ENCODE results near the gene OBSCN.

Gene OBSCN

GRCh38 chr1:228291906-228292608 is 84.2 kb downstream of the OBSCN start:
- no peak for DNase-seq

DNA sequence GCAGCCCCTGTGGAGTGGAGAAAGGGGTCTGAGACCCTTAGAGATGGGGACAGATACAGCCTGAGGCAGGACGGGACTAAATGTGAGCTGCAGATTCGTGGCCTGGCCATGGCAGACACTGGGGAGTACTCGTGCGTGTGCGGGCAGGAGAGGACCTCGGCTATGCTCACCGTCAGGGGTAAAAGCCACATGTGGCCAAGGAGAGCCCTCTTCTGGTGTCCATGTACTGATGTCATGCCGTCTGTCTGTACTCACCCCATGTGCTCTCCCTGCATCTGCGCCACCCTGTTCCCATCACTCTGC is 84.7 kb downstream of the OBSCN start:
- DNase-seq: no peak

DNA sequence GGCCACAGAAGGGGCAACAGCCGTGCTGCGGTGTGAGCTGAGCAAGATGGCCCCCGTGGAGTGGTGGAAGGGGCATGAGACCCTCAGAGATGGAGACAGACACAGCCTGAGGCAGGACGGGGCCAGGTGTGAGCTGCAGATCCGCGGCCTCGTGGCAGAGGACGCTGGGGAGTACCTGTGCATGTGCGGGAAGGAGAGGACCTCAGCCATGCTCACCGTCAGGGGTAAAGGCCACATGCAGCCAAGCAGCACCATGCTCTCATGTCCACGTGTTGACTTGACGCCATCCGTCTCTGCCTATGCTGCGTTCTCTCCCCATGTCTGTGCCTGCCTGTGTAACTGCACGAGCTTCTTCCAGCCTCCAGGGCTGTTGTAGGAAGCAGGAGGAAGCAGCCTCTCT is 85.5 kb downstream of the OBSCN start:
- DNase-seq: no peak

GRCh38 chr1:228293816-228294500 is 86.1 kb downstream of the OBSCN start:
- no peak for DNase-seq

- DNase-seq: no peak
These were observed 86.9 kb downstream of the OBSCN start for GRCh38 chr1:228294717-228295116.

DNA sequence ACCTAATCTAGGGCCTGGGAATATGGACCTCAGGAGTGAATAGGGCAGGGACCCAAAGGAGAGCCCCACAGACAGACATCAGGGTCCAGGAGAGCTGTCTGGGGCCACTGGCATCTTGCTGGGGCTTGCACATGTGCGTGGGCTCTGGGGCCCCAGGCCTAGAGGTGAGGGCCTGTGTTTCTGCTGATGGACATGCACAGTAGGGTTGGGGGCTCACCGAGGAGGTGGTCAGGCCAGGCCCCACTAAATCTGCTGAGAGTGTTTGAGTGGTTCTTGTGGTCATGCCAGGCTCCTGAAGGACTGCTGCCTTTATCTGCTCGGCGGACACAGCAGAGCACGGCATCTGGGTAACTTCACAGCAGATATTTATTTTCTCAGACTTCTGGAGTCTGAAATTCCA is 87.4 kb downstream of the OBSCN start:
- DNase-seq: no peak

DNA sequence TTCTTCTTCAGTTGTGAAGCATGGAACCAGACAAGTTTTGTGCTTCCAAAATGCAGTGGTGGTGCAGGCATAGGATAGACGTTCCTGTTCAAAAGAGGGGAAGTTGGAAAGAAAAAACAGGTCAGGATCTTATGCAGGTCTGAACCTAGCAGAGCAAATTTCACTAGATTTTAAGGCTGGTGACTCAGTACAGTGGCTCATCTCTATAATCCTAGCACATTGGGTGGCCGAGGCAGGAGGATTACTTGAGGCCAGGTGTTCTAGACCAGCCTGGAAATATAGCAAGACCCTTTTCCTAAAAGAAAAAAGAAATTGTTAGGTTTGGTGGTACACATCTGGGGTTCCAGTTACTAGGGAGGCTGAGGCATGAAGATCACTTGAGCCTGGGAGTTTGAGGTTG is 88.1 kb downstream of the OBSCN start:
- no peak for DNase-seq

GRCh38 chr1:228297242-228297641 is 89.4 kb downstream of the OBSCN start:
- DNase-seq: no peak

GRCh38 chr1:228297822-228298221 is 90.0 kb downstream of the OBSCN start:
- DNase-seq: no peak

DNA sequence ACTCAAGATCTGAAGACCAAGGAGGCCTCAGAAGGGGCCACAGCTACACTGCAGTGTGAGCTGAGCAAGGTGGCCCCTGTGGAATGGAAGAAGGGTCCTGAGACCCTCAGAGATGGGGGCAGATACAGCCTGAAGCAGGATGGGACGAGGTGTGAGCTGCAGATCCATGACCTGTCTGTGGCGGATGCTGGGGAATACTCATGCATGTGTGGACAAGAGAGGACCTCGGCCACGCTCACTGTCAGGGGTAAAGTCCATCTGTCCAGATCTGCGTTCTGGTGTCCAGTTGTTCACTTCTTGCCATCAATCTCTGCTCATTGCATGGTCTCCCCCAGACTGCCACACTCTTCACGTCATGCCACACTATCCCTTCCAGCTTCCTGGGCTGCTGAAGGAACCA is 90.6 kb downstream of the OBSCN start:
- no peak for DNase-seq

DNA sequence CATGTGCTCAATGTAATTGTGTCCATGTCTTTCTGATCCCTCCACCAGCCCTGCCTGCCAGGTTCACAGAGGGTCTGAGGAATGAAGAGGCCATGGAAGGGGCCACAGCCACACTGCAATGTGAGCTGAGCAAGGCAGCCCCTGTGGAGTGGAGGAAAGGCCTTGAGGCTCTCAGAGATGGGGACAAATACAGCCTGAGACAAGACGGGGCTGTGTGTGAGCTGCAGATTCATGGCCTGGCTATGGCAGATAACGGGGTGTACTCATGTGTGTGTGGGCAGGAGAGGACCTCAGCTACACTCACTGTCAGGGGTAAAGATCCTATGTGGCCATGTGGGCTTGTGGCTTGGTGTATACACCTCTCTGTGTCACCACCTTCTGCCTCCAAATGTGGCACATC is 91.4 kb downstream of the OBSCN start:
- no peak for DNase-seq

DNA sequence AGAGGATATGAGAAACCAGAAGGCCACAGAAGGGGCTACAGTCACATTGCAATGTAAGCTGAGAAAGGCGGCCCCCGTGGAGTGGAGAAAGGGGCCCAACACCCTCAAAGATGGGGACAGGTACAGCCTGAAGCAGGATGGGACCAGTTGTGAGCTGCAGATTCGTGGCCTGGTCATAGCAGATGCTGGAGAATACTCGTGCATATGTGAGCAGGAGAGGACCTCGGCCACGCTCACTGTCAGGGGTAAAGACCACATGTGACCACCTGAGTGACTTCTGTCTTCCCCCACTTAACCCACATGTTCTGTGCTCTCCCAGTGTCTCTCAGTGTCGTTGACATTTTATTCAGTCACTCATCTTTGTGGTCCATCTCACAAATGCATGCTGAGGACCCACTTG is 92.1 kb downstream of the OBSCN start:
- DNase-seq: no peak

DNA sequence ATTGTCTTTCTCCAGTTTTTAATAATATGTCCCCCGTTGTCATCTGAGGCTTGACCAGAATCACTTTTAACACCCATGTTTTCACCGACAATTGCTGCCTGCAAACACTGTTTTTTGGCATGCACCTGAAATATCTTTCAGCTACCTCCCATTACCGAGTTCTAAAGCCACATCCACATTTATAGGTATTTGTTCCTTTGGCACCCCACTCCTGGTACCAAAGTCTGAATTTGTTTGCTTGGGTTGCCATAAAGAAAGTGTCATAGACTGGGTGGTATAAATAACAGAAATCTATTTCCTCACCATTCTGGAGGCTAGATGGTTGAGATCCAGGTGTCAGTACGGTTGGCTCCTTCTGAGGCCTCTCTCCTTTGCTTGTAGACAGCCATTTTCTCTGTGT is 94.2 kb downstream of the OBSCN start:
- no peak for DNase-seq

DNA sequence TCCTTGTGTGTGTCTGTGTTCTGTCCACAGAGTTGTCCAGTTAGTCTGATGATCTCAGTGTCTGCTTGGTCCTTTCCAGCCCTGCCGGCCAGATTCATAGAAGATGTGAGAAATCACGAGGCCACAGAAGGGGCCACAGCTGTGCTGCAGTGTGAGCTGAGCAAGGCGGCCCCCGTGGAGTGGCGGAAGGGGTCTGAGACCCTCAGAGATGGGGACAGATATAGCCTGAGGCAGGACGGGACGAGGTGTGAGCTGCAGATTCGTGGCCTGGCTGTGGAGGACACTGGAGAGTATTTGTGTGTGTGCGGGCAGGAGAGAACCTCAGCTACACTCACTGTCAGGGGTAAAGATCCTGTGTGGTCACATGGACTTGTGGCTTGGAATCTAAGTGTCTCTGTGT is 95.8 kb downstream of the OBSCN start:
- DNase-seq: no peak

DNA sequence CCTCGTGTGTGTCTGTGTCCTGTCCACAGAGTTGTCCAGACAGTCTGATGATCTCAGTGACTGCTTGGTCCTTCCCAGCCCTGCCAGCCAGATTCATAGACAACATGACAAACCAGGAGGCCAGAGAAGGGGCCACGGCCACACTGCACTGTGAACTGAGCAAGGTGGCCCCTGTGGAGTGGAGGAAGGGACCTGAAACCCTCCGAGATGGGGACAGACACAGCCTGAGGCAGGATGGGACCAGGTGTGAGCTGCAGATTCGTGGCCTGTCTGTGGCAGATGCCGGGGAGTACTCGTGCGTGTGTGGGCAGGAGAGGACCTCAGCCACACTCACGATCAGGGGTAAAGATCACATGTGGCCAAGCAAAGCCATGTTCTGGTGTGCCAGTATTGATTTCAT is 96.4 kb downstream of the OBSCN start:
- DNase-seq: no peak

- DNase-seq: no peak
These were observed 97.0 kb downstream of the OBSCN start for GRCh38 chr1:228304766-228305395.

GRCh38 chr1:228305721-228306152 is 97.9 kb downstream of the OBSCN start:
- DNase-seq: no peak

DNA sequence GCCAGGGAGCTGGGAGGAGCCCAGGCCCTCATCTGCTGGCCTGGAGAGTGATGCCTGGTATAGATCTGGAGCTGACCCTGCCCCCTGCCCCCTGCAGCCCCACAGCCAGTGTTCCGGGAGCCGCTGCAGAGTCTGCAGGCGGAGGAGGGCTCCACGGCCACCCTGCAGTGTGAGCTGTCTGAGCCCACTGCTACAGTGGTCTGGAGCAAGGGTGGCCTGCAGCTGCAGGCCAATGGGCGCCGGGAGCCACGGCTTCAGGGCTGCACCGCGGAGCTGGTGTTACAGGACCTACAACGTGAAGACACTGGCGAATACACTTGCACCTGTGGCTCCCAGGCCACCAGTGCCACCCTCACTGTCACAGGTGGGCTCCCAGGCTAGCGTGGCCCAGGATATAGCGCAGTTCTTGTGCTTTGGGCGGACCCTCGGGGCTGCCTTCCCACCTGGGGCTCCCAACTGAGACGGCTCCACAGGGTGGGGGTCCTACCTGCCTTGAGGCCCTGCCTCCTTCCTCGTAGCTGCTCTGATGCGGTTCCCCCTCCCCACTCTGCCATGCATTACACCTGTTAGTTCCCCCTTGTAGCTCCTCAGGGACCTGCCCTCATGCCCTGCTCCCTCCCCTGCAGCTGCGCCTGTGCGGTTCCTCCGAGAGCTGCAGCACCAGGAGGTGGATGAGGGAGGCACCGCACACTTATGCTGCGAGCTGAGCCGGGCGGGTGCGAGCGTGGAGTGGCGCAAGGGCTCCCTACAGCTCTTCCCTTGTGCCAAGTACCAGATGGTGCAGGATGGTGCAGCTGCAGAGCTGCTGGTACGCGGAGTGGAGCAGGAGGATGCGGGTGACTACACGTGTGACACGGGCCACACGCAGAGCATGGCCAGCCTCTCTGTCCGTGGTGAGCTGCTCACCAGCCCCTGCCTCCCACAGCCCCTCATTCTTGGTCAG is 98.7 kb downstream of the OBSCN start:
- no peak for DNase-seq

- DNase-seq: no peak
These were observed 99.6 kb downstream of the OBSCN start for GRCh38 chr1:228307218-228308023.

DNA sequence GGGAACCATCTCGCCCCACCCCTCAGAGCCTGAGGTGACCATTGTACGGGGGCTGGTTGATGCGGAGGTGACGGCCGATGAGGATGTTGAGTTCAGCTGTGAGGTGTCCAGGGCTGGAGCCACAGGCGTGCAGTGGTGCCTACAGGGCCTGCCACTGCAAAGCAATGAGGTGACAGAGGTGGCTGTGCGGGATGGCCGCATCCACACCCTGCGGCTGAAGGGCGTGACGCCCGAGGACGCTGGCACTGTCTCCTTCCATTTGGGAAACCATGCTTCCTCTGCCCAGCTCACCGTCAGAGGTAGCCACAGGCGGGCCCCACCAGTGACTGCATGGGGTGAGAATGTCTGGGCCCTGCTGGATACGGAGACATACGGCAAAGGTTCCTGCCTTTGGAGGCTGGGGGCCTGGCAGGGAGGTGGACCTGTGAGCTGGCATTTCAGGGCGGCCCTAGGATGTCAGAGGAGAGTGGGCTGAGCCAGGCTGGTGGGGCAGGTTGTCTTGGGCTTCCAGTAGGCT is 100.3 kb downstream of the OBSCN start:
- no peak for DNase-seq

- DNase-seq: no peak
These were observed 100.9 kb downstream of the OBSCN start for GRCh38 chr1:228308628-228309325.

Measured in activated CD4-positive, alpha-beta T cell treated with anti-CD3 and anti-CD28 coated beads for 48 hours (primary cell).